Nephron (organoid): ENCODE data around the gene MAP2K2.

Experiments
- H3K27ac Mint-ChIP-seq, 3 experiments: 2 replicates each; pipeline ENCODE4 v1.8.0; 2020; ENCODE audit warnings: mixed read lengths in 3 of 3, mild to moderate bottlenecking in 2 of 3, moderate library complexity in 1 of 3
- H3K27me3 Mint-ChIP-seq: 2 replicates; pipeline ENCODE4 v1.8.0; 2021; ENCODE audit warnings: low read depth, mild to moderate bottlenecking, moderate library complexity, mixed read lengths
- H3K36me3 Mint-ChIP-seq: 2 replicates; pipeline ENCODE4 v1.8.0; 2020; ENCODE audit warnings: low read depth, mixed read lengths
- H3K4me1 Mint-ChIP-seq: 2 replicates; pipeline ENCODE4 v1.8.0; 2020; ENCODE audit warnings: mixed read lengths
- H3K4me3 Mint-ChIP-seq, 3 experiments: 2 replicates each; pipeline ENCODE4 v1.8.0; 2020; ENCODE audit warnings: mild to moderate bottlenecking in 3 of 3, mixed read lengths in 3 of 3, moderate library complexity in 2 of 3
- H3K9me3 Mint-ChIP-seq: 2 replicates; pipeline ENCODE4 v1.8.0; 2020; ENCODE audit warnings: mixed read lengths
- TF ChIP-seq, protein P1 (sequence below), 3 experiments: fragments of 200-600 bp; sonication (generic); IDR thresholded peaks; one replicate each; pipeline ENCODE4 v1.5.0; 2021; ENCODE audit warnings: antibody characterized with exemption in 3 of 3; ENCODE audit not compliant: unreplicated experiment in 3 of 3

Gene MAP2K2

DNA sequence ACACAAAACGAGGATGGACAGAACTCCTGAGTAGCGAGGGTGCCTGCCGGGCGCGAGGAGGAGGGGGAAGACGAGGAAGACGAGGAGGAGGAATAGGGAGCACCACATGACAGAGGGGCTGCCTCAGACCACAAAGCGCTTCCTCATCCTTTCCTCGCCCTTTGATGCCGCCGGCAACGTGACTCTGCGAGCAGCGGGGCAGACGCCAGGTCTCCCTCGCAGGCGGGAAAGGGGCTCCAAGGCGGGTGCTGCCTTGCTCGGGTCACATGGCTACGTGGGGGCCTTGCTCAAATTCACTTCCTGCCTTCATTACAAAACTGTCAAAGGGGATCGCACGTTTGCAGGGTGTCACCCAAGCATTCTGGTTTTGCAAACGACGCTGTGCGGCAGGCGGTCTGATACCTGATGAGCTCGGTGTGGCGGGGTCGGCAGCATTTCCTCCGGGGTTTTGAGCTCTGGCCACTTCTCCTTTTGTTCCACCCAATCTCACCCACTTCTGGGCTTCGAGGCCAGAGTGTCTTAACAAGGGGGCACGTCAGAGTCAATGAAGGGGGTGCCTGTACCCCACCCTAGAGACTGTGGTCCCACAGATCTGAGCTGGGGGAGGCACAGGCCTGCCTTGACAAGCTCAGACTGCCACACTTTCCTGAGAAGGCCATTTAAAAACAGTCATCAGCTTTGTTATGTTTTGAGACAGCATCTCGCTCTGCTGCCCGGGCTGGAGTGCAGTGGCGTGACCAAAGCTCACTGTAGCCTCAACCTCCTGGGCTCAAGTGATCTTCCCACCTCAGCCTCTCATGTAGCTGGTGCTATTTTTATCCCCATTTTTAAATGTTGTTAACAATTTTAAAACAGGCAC lies 14.9 kb downstream of the MAP2K2 start:
- Mint-ChIP-seq H3K27ac (no peak overlapping the region), H3K9me3 (no peaks in the 10 kb centered on the region), H3K27me3 (no peaks in the 10 kb centered on the region), H3K4me1 (no peaks in the 10 kb centered on the region), H3K36me3 (peaks cover 77% of the 10 kb centered on the region), H3K4me3 (no peak overlapping the region)
- TF ChIP-seq, protein P1, sequence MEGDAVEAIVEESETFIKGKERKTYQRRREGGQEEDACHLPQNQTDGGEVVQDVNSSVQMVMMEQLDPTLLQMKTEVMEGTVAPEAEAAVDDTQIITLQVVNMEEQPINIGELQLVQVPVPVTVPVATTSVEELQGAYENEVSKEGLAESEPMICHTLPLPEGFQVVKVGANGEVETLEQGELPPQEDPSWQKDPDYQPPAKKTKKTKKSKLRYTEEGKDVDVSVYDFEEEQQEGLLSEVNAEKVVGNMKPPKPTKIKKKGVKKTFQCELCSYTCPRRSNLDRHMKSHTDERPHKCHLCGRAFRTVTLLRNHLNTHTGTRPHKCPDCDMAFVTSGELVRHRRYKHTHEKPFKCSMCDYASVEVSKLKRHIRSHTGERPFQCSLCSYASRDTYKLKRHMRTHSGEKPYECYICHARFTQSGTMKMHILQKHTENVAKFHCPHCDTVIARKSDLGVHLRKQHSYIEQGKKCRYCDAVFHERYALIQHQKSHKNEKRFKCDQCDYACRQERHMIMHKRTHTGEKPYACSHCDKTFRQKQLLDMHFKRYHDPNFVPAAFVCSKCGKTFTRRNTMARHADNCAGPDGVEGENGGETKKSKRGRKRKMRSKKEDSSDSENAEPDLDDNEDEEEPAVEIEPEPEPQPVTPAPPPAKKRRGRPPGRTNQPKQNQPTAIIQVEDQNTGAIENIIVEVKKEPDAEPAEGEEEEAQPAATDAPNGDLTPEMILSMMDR (IDR thresholded peaks at IDR 0.05; ENCODE audit: unreplicated experiment in 3 of 3) = no peak

DNA sequence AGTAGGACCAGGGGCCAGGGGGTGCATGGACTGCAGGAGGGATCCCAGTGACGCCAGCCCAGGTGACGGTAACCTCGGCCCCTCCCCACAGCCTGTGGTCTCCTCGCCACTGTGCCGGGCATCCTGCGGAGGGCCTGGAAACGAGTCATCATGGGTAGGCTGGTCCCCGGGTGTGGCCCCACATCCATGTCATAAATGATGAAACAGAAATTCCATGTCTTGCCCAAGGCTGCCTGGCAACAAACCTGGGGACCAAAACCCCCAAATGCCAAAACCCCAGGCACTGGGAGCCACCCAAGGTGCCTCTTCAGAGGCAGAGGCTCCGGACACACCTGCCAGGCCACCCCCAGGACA lies 20.9 kb downstream of the MAP2K2 start:
- Mint-ChIP-seq H3K4me3 (no peak overlapping the region), H3K4me1 (no peaks in the 10 kb centered on the region), H3K9me3 (no peaks in the 10 kb centered on the region), H3K27me3 (no peaks in the 10 kb centered on the region), H3K27ac (no peak overlapping the region), H3K36me3 (peaks cover 40% of the 10 kb centered on the region)
- TF ChIP-seq, protein P1 (IDR thresholded peaks at IDR 0.05; ENCODE audit: unreplicated experiment in 3 of 3) = no peak

DNA sequence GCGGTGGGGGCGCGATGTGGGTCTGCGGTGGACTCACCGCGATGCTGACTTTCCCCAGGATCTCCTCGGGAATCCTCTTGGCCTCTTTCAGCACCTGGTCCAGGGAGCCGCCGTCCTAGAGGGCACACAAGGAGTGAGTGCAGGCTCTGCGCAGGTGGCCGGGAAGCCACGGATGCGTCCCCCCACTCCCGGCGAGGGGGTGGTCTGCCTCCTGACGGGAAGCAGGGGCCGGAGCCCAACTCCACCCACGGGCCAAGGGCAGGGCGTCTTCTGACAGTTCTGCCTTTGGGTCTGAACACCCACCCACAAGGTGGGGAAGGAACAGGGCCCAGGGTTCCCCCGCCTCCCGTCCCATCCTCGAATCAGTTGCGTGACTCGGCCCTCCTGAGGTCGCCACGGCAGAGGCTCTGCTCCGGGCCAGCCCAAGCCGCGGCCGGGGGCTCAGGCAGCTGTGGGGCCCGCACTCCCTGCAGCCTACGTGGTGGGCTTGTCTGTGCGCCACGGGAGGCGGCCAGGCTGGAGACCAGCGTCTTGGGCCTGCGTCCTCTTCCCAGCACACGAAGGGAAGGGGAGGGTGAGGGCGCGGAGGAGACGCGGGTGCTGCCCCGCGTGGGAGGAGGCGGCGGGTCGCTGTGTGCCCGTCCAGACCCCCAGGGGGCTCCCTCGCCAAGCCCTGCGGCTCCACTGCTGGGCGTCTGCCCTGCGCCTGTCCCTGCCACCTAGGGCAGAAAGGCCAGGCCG lies 21.4 kb downstream of the MAP2K2 start:
- TF ChIP-seq, protein P1 (IDR thresholded peaks at IDR 0.05; ENCODE audit: unreplicated experiment in 3 of 3) = no peak
- Mint-ChIP-seq H3K36me3 (peaks cover 37% of the 10 kb centered on the region), H3K27ac (no peak overlapping the region), H3K9me3 (no peaks in the 10 kb centered on the region), H3K27me3 (no peaks in the 10 kb centered on the region), H3K4me1 (no peaks in the 10 kb centered on the region), H3K4me3 (no peak overlapping the region)

GRCh38 chr19:4101496-4101770 lies 22.5 kb downstream of the MAP2K2 start:
- Mint-ChIP-seq H3K4me1 (no peaks in the 10 kb centered on the region), H3K27me3 (no peaks in the 10 kb centered on the region), H3K4me3 (no peak overlapping the region), H3K36me3 (peaks cover 38% of the 10 kb centered on the region), H3K9me3 (no peaks in the 10 kb centered on the region), H3K27ac (no peak overlapping the region)
- TF ChIP-seq, protein P1 (IDR thresholded peaks at IDR 0.05; ENCODE audit: unreplicated experiment in 3 of 3) = no peak

GRCh38 chr19:4100647-4101495 lies 23.1 kb downstream of the MAP2K2 start:
- TF ChIP-seq, protein P1 (IDR thresholded peaks at IDR 0.05; ENCODE audit: unreplicated experiment in 3 of 3) = no peak
- no peaks in the 10 kb centered on the region for H3K9me3 Mint-ChIP-seq

More at GRCh38 chr19:4100647-4101495, 23.1 kb downstream of the MAP2K2 start:
- Mint-ChIP-seq H3K4me3 (no peak overlapping the region), H3K4me1 (no peaks in the 10 kb centered on the region), H3K27ac (no peak overlapping the region), H3K36me3 (peaks cover 39% of the 10 kb centered on the region), H3K27me3 (no peaks in the 10 kb centered on the region)
